Kidney (tissue), 14 donors: ENCODE measurements around the gene KCP. TPM values are rescaled to one million over a fixed set of nuclear protein-coding genes. Genes with fewer than 3 reads are reported as not detected.

Source experiments
- DNase-seq, 5 donors: peaks; one replicate each; pipeline ENCODE4 v3.0.0-alpha.2; 2013 to 2020
- FAIRE-seq: peaks from 2 replicates; lab custom pipeline; 2012; peaks lifted over from hg19 to GRCh38; lab: Jason Lieb, UNC
- H3K27ac ChIP-seq, 2 donors: one replicate each; pipeline ENCODE4 v1.7.0; 2013; ENCODE audit warnings: low read depth in 2 of 2, low read length in 2 of 2, inconsistent platforms in 1 of 2
- H3K27me3 ChIP-seq: one replicate; pipeline ENCODE4 v1.7.1; 2013; ENCODE audit warnings: low read length, inconsistent platforms; ENCODE audit not compliant: control insufficient read depth, insufficient read depth
- H3K36me3 ChIP-seq, 3 donors: one replicate each; pipeline versions ENCODE4 v1.7.0 to v1.7.1; 2013; ENCODE audit warnings: low read length in 3 of 3, control low read depth in 1 of 3, inconsistent platforms in 1 of 3; ENCODE audit not compliant: insufficient read depth in 3 of 3, control insufficient read depth in 2 of 3
- H3K4me1 ChIP-seq, 3 donors: one replicate each; pipeline versions ENCODE4 v1.7.0 to v1.7.1; 2013; ENCODE audit warnings: low read length in 3 of 3, inconsistent platforms in 1 of 3, low read depth in 1 of 3; ENCODE audit not compliant: control insufficient read depth in 2 of 3, insufficient read depth in 2 of 3
- H3K4me3 ChIP-seq, 3 donors: one replicate each; pipeline versions ENCODE4 v1.7.0 to v1.8.1; 2013; ENCODE audit warnings: low read length in 3 of 3, control low read depth in 1 of 3, inconsistent platforms in 1 of 3
- H3K9ac ChIP-seq, 3 donors: one replicate each; pipeline versions ENCODE4 v1.7.0 to v1.7.1; 2013; ENCODE audit warnings: low read length in 3 of 3, control low read depth in 1 of 3, inconsistent platforms in 1 of 3
- H3K9me3 ChIP-seq, 3 donors: one replicate each; pipeline versions ENCODE4 v1.7.0 to v1.7.1; 2013; ENCODE audit warnings: low read length in 3 of 3, control low read depth in 1 of 3, inconsistent platforms in 1 of 3; ENCODE audit not compliant: control insufficient read depth in 2 of 3, insufficient read depth in 1 of 3
- CTCF ChIP-seq: IDR thresholded peaks from 3 replicates; pipeline ENCODE4 v1.5.1; 2012; ENCODE audit warnings: mild to moderate bottlenecking, moderate library complexity, borderline replicate concordance; ENCODE audit not compliant: insufficient read depth; ENCODE audit errors: extremely low read depth
- intact Hi-C: fragments of 100-400 bp; cut with DNase I; formaldehyde crosslinking; loops from one replicate; pipeline ENCODE4 v1.11.1; 2022
- polyA plus RNA-seq: library from polyadenylated mRNA; stranded (reverse); fragments of 350-450 nt; fragmentation: Illumina TruSeq; extraction: RNeasy Lipid Tissue Mini Kit (QIAGEN cat#74804); gene quantifications from one replicate; pipeline ENCODE4 v1.2.3, GENCODE V29; 2014; ENCODE audit warnings: low read depth, low replicate concordance; ENCODE audit not compliant: insufficient read depth
- total RNA-seq: library from RNA; stranded (reverse); fragmentation: NEBNext Ultra II Directional; extraction: Animal tissue kit (Norgen Biotek cat#: 25700); gene quantifications from one replicate; pipeline ENCODE4 v1.2.1, GENCODE V29; 2021
- donor health status: control.
- donor health status: control.
- donor health status: control.
- donor health status: control.
- donor health status: control.
- donor health status: DM: yes; HTN: yes; CAD: no.
- donor health status: Normal renal cell carcinoma (clear cell type).

The KCP gene
- total and polyA plus RNA-seq, 2 donors from 2014 or later: 7.7 to 44.6 TPM

DNA sequence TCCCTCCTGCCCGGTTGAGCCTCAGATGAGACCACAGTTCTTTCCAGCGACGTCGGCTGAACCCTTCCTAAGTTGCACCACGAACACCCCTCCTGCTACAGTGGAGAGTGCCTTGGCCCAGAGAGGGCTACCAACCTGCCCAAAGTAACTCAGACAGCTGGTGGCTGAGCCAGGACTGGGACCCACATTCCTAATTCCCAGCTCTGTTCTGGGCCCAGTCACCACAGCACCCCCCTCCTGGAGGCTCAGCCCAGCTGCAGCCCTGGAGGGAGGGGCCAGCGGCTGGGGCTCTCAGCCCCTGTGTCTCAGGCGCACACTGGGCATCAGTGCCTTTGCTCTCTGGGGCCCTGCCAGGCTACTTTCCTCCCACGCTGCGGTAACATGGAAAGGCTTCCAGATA lies 37.3 kb downstream of the KCP start:
- Histone ChIP-seq H3K4me1 (peaks cover 0 to 10% (median 4%) of the 10 kb centered on the region in 3 donors), H3K36me3 (no peaks in the 10 kb centered on the region), H3K9me3 (no peaks in the 10 kb centered on the region), H3K9ac (no peak overlapping the region), H3K27ac (no peak overlapping the region), H3K4me3 (no peak overlapping the region), H3K27me3 (no peaks in the 10 kb centered on the region)
- intact Hi-C loops: no loop called here
- FAIRE-seq (no peak), DNase-seq (no peak)
- TF ChIP-seq CTCF: no peak

DNA sequence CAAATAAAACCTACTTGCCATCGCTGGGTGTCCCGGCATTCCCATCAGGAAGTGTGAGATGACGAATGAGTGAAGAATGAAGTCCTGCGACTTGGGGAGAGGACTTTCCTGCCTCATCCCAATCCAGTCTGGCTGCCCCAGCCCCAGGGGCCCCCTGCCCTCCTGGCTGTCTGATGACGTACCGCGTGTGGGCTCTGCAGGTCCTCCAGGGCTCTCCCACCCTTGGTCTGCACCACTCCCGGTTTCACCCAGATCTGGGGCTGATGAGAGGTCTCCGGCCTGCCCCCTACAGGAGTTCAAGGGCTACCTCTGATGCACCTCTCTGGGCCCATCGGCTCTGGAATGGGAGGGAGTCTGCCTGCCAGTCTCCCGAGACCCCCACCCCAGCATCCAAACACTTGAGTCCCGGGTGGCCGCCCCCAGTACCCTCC lies 38.1 kb downstream of the KCP start:
- no peaks in the 10 kb centered on the region for H3K27me3 ChIP-seq
- H3K9me3 ChIP-seq: no peaks in the 10 kb centered on the region
- FAIRE-seq (no peak), DNase-seq (peak in 1 of 5 donors; percentile 70)
- H3K4me1 ChIP-seq: peaks cover 0 to 10% (median 4%) of the 10 kb centered on the region in 3 donors
- H3K4me3 ChIP-seq: no peak overlapping the region
- no peak for TF ChIP-seq CTCF
- H3K27ac ChIP-seq: no peak overlapping the region
- intact Hi-C loops: no loop called here
- H3K9ac ChIP-seq: no peak overlapping the region
- no peaks in the 10 kb centered on the region for H3K36me3 ChIP-seq

DNA sequence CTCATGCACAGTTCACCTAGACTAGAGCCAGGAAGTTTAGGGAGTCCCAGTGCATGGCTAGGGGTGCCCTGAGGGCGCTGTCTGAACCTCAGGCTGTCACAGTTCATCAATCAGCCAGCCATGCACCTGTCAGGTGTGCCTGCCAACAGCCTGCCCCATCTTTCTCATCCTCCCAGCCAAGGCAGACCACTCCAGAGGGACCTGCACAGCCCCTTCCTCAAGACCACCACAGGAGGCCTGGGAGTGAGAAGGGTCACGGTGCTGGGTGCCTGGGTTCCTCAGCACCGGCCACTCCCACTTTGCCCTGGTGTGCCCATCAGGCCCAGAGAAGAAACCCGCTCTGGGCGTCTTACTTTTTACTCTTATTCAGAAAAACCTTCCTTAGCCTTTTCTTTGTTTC lies 39.5 kb downstream of the KCP start:
- TF ChIP-seq CTCF: no peak
- no peak for DNase-seq
- H3K9ac ChIP-seq: no peak overlapping the region
- FAIRE-seq: no peak
- no peaks in the 10 kb centered on the region for H3K27me3 ChIP-seq
- peaks cover 0 to 12% (median 4%) of the 10 kb centered on the region in 3 donors for H3K4me1 ChIP-seq
- peaks cover 0 to 3% (median 0%) of the 10 kb centered on the region in 3 donors for H3K36me3 ChIP-seq
- intact Hi-C loops: no loop called here
- H3K9me3 ChIP-seq: no peaks in the 10 kb centered on the region
- no peak overlapping the region for H3K27ac ChIP-seq
- H3K4me3 ChIP-seq: no peak overlapping the region

GRCh38 chr7:128869944-128870285 lies 40.6 kb downstream of the KCP start:
- Histone ChIP-seq H3K27ac (no peak overlapping the region), H3K4me1 (peaks cover 0 to 13% (median 4%) of the 10 kb centered on the region in 3 donors), H3K4me3 (peak overlapping the region in 1 of 3 donors; percentile 49), H3K9me3 (no peaks in the 10 kb centered on the region), H3K9ac (no peak overlapping the region), H3K27me3 (no peaks in the 10 kb centered on the region), H3K36me3 (peaks cover 0 to 13% (median 0%) of the 10 kb centered on the region in 3 donors)
- no peak for TF ChIP-seq CTCF
- no peak for DNase-seq
- intact Hi-C loops: no loop called here
- FAIRE-seq: no peak
